IPS-15b (cell line): ENCODE measurements around the gene MUC5B.

Source experiments
- H3K27me3 ChIP-seq: one replicate; pipeline ENCODE4 v1.6.1; 2013; ENCODE audit warnings: low read length; ENCODE audit not compliant: control insufficient read depth, insufficient read depth
- H3K36me3 ChIP-seq: one replicate; pipeline ENCODE4 v1.6.1; 2013; ENCODE audit warnings: low read length; ENCODE audit not compliant: control insufficient read depth, insufficient read depth
- H3K4me1 ChIP-seq: one replicate; pipeline ENCODE4 v1.6.1; 2013; ENCODE audit warnings: mild to moderate bottlenecking, low read length; ENCODE audit not compliant: control insufficient read depth, insufficient read depth
- H3K4me3 ChIP-seq: one replicate; pipeline ENCODE4 v1.5.1; 2013; ENCODE audit warnings: low read depth, low read length
- H3K9ac ChIP-seq: one replicate; pipeline ENCODE4 v1.6.1; 2013; ENCODE audit warnings: low read depth, mild to moderate bottlenecking, low read length
- H3K9me3 ChIP-seq: one replicate; pipeline ENCODE4 v1.6.1; 2013; ENCODE audit warnings: mild to moderate bottlenecking, low read length; ENCODE audit not compliant: control insufficient read depth, insufficient read depth

MUC5B gene

DNA sequence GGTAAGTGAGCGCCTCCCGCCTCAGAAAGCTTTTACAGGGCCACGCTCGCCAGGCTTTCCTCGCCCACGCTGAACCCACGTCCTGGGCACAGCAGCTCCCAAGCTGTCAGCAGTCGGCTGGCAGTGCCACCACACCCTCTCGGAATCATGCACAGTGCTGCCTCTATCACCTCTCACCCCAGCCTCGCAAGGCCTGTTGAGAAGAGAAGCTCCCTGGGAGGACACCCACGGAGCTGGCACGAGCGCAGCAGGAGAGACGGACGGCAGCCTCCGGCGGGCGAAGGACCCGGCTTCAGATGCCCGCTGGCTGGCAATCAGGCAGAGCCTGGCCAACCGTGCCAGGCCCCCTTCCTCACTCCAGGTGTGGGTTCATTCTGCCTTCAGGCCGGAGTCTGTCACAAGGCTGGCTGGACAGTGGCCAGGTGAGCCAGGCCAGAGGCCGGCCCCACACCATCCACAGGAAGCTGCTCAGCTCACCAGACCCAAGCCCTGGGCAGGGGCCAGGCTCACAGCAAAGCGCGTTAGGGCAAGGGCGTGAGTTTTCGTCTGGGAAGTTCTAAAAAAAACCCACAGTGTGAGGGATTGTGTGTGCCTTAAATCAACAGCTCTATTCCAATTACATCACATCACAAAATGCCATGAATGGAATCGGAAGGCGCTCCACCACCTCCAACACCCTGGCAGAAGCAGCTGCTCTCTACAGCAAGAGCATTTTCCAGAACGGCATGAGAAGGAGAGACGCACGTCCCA, 53.4 kb downstream of the MUC5B start:
- Histone ChIP-seq H3K9me3 (no peaks in the 10 kb centered on the region), H3K36me3 (peaks cover 30% of the 10 kb centered on the region), H3K4me3 (no peak overlapping the region), H3K9ac (no peak overlapping the region), H3K27me3 (no peaks in the 10 kb centered on the region), H3K4me1 (no peaks in the 10 kb centered on the region)

- no peaks in the 10 kb centered on the region for H3K27me3 ChIP-seq
- H3K4me1 ChIP-seq: no peaks in the 10 kb centered on the region
- no peak overlapping the region for H3K4me3 ChIP-seq
- H3K9ac ChIP-seq: no peak overlapping the region
- H3K36me3 ChIP-seq: peaks cover 33% of the 10 kb centered on the region
- no peaks in the 10 kb centered on the region for H3K9me3 ChIP-seq
Measured at GRCh38 chr11:1276866-1277615, 54.2 kb downstream of the MUC5B start.

DNA sequence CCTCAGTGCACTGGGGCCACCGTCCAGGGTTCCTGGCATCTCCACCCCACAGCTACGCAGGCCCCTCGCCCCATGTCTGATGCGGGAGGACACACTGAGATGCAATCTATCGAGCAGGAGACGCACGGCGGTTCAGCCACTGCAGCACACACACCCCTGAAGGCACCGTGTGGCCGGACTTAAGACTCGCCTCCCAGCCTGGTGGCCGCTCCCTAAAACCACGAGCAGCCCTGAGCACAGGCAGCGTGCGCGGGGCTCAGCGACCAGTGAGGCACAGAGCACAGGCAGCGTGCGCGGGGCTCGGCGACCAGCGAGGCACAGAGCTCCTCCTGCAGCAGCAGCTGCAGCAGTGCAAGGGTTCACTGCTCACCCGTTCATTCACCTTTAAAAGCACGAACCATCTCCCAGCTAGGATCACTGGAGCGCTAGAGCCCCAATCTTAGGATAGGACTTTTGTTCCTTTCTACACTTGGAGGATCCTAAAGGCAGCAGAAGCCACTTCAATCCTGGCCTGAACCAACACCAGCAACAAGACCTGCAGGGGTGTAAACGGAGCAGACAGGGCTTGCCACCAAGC, 55.2 kb downstream of the MUC5B start:
- peaks cover 33% of the 10 kb centered on the region for H3K36me3 ChIP-seq
- no peaks in the 10 kb centered on the region for H3K27me3 ChIP-seq

DNA sequence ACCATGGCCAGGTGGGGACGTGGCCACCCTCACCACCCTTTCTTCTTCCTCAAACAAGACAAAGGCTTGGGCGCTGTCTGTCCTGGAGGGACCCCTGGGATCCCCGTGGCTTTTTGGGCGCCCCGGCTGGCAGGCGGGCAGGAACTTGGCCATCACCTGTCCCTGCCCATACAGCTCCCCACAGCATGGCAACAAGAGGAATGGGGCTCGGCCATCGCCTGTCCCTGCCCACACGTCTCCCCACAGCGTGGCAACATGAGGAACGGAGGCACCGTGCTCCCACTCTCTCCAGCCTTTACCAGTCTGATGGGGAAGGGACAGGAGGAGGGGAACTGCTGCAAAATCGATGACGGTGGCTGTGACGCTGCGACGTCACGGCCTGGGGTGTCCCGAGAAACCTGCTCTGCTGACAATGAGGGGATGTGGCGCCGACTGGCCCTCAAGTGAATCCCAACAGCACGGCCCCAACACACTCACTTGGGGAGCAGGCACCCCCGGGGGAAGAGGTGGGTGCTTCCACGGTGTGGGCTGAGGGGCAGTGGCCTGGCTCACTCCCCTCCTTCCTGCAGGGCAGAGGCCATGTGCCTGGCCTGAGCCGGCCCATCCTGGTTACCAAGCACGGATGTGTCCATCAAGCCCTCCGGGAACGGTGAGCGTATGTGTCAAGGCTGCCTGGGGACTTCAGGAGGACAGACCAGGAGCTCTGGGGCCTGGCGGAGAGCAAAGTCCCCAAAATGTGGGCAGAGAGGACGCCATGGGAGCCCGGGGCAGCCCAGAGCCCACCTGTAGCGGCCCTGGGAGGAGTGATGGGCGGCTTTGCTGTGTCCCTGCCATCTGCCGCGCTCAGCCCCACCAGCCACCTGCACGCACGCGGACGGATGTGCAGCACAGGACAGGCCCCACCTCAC, 56.2 kb downstream of the MUC5B start:
- Histone ChIP-seq H3K9ac (no peak overlapping the region), H3K27me3 (no peaks in the 10 kb centered on the region), H3K36me3 (peaks cover 33% of the 10 kb centered on the region), H3K4me1 (no peaks in the 10 kb centered on the region), H3K9me3 (no peaks in the 10 kb centered on the region), H3K4me3 (no peak overlapping the region)

More for the DNA sequence above, 55.2 kb downstream of the MUC5B start:
- H3K4me3 ChIP-seq: no peak overlapping the region
- H3K9me3 ChIP-seq: no peaks in the 10 kb centered on the region
- H3K9ac ChIP-seq: no peak overlapping the region
- no peaks in the 10 kb centered on the region for H3K4me1 ChIP-seq

GRCh38 chr11:1279674-1280055, 56.8 kb downstream of the MUC5B start:
- H3K27me3 ChIP-seq: no peaks in the 10 kb centered on the region
- H3K4me3 ChIP-seq: no peak overlapping the region
- H3K9me3 ChIP-seq: no peaks in the 10 kb centered on the region
- H3K36me3 ChIP-seq: peaks cover 35% of the 10 kb centered on the region
- no peaks in the 10 kb centered on the region for H3K4me1 ChIP-seq
- H3K9ac ChIP-seq: no peak overlapping the region

DNA sequence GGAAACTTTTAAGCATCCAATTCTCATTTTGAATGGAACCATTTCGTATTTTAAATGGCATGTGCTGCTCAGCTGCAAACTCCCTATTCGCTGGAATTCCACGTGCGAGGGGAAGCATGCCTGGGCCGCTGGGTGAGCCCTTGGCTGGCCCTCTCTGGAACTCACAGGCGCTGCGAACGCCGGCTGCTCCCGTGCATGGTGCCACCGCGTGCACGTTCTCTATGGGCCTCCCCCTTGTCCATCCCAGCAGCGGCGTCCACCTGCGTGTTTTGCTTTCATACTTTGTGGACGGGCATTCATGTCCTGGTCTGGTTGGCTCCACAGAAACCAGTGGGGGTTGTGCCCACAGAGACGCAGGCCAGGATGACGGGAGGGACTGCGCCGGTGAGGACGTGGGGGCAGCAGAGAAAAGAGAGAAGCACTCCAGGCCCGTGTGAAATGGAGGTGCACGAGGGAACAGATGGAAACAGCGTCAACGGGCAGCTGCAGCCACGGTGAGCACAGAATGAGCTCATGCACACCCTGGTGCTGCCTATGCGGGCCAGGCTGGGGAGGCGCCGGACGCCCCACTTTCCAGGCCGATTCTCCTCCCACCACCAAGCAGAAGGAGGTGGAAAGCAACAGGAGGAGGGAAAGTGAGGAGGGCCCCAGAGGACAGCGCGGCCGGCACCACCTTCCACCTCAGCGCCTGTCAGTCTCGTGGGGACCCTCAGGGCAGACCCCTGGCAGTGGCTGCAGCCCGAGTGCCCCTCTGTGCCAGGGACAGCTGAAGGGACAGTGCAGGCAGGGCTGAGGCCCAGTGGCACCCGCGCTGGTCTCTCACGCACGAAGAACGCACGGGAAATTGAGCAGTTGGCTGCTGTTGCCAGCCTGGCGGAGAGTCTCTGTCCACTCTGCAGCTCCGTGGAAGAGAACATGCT, 57.5 kb downstream of the MUC5B start:
- Histone ChIP-seq H3K4me3 (no peak overlapping the region), H3K9ac (no peak overlapping the region), H3K4me1 (no peaks in the 10 kb centered on the region), H3K27me3 (no peaks in the 10 kb centered on the region), H3K36me3 (peaks cover 39% of the 10 kb centered on the region), H3K9me3 (no peaks in the 10 kb centered on the region)

DNA sequence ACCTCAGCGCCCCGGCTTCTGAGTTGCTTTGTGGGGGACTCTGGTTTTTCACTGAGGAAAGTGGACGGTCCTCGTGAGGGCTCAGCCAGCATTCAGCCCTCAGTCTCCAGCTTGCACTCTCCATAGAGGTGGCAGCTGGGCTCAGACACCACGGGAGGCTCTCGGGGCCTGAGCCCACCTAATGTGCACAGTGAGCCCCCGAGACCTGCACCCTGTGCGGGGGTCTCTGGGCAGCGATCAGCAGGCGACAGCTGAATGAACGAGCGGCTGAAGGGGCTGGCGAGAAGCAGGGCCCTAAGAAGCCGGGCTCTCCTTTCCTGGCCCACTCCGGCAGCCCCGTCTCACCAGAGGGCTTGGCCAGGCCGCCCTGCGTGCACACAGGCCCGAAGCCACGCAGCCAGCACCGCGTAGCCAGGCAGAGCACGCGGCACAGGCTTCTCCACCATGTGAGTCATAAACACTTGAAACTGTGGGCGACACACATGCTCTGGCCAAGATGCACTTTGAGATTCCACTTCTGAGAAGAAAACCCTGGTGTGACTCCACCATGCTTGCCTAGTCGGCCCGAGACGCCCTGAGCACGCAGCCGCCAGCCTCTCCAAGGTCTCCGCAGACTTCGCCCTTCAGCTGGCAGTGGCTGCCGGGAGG, 58.6 kb downstream of the MUC5B start:
- Histone ChIP-seq H3K27me3 (no peaks in the 10 kb centered on the region), H3K4me1 (no peaks in the 10 kb centered on the region), H3K9ac (no peak overlapping the region), H3K4me3 (no peak overlapping the region), H3K9me3 (no peaks in the 10 kb centered on the region), H3K36me3 (peaks cover 37% of the 10 kb centered on the region)

DNA sequence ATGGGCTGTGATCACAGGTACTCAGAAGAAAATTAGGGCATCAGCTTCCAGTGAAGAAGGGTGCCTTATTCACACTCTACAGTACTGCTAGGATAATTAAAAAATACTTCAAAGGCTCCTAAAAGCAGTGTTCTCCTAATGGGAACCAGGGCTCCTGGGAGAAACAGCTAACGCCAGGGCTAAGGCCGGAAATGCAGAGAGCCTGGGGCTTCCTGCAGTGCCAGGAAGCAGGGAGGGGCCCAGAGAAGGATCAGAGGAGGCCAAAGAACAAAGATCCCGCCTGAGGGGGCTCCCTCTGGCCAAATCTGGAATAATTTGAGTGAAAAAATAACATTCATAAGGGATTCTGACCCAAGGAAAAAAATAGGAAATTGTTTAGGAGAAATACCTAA, 59.1 kb downstream of the MUC5B start:
- Histone ChIP-seq H3K9ac (no peak overlapping the region), H3K4me3 (no peak overlapping the region), H3K9me3 (no peaks in the 10 kb centered on the region), H3K4me1 (no peaks in the 10 kb centered on the region), H3K27me3 (no peaks in the 10 kb centered on the region), H3K36me3 (peaks cover 37% of the 10 kb centered on the region)

DNA sequence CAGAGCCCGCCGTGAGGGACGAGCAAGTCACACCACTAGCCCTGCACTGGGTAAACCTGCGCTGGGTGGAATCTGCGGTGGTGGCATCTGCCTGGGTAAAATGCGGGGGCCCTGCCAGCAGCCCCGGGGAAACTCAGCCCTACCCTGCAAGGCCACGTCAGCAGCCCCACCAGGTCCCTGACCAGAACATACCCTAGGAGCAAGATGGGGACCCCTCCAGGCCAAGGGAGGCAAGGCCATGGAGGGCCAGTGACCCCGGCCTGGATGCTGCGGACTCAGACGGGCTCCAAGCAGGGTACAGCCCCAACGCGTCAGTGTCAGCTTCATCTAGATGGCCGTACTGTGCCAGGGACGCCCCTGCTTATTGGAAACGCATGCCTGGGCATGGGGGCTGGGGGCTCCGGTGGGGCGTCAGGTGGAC, 60.2 kb downstream of the MUC5B start:
- Histone ChIP-seq H3K36me3 (peaks cover 41% of the 10 kb centered on the region), H3K9ac (no peak overlapping the region), H3K4me1 (no peaks in the 10 kb centered on the region), H3K4me3 (no peak overlapping the region), H3K27me3 (no peaks in the 10 kb centered on the region), H3K9me3 (no peaks in the 10 kb centered on the region)

- Histone ChIP-seq H3K4me1 (no peaks in the 10 kb centered on the region), H3K4me3 (no peak overlapping the region), H3K9ac (no peak overlapping the region), H3K27me3 (no peaks in the 10 kb centered on the region), H3K36me3 (peaks cover 46% of the 10 kb centered on the region), H3K9me3 (no peaks in the 10 kb centered on the region)
Measured at GRCh38 chr11:1283906-1284305, 61.0 kb downstream of the MUC5B start.
